Measurements from ENCODE around the gene PLXNB3. TPM values are rescaled to one million over a fixed set of nuclear protein-coding genes. Genes with fewer than 3 reads are reported as not detected.

Gene PLXNB3
- total and polyA plus RNA-seq, 2 of the 13 experiments (the other 11 are each of a cell fraction or from before 2014, with no cell fraction given), result 3.0 to 6.9 TPM

DNA sequence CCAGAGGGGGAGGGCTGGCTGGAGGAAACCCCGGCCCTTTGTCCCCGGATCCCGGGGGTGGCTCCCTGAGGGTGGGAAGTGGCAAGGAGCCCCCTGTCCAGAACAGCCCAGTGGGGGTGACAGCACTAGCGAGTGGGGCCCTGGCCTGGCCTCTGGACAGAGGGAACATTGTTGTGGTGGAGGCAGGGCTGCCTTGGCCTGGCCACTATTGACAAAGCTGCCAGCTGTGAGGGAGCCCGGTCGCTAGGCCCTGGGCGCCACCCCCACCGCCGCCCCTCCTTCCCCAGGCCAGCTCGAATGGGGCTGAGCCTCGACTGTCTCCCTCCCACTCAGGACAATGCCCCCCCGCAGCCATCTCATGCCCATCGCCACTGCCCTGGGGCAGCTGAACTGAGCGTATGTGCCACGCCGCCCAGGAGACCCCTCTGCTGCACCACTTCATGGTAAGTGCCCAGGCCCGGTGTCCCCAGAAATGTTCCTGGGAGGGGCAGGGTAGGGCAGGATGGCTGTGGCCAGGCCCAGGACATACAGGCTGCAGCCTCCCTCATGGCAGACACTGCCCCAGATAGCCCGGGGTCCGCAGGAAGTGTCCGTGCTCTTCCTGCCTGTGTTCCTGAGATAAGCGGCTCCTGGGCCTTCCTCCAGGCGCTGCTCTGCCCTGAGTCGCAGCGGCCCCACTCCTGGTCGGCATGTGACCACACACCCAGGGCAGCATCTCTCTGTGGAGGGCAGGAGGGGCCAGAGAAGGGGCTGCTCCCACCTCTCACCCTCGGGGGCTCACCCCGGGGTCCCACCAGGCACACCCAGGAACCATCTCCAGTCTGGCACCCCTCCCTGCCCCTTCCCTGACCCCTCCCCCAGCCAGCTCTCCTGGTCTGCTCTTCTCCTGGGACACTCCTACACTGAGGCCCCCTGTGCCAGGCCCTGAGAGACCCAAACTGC is 1.4 kb downstream of the PLXNB3 start:
- in situ Hi-C loops (cut with HindIII; ENCODE audit: extremely low pct_ligation_motif_present, low pct_unique_long_range_greater_than_20kb), result no loop called here
- H3K4me1 ChIP-seq (ENCODE audit: insufficient read depth, low read length), result peaks cover 37% of the 10 kb centered on the region
- H4K20me1 ChIP-seq (ENCODE audit: insufficient read depth, low read length), result no peaks in the 10 kb centered on the region
- peak overlapping the region; percentile 45 to 66 (median 53); a peak in 5 of 6 replicates for H3K4me3 ChIP-seq (replicated peaks in 1 of 3; ENCODE audit: insufficient read depth in 1 of 3, low read depth in 2 of 3, low read length in 3 of 3)
- H3K4me2 ChIP-seq (ENCODE audit: low read depth, low read length), result peak overlapping the region; percentile 78
- CTCF ChIA-PET (ENCODE audit: low intra/inter-chr PET ratio, low total read pairs), result no interaction called here
- no TSS peak for BruUV-seq (replicated peaks)
- ATAC-seq, result peak; percentile 52
- peak; percentile 33 for DNase-seq (ENCODE audit: low spot score)
- intact Hi-C loops (cut with micrococcal nuclease; ENCODE audit: unreplicated experiment), result loop anchor here (2.0 to 10.0 kb wide), 2 partner anchors 17 to 179 kb away; partner anchors contain the start of gene RENBP
- no CpG with 5 or more reads among the region's 27 CpGs for WGBS (ENCODE audit: low lambda C conversion rate)
- H3K27me3 ChIP-seq (ENCODE audit: control insufficient read depth in 1 of 2, insufficient read depth in 2 of 2, low read length in 2 of 2), result no peaks in the 10 kb centered on the region
- no peaks in the 10 kb centered on the region for H3K9me3 ChIP-seq (ENCODE audit: low read length)
- peak overlapping the region; percentile 13 for H3K27ac ChIP-seq (ENCODE audit: extremely low read length, insufficient read depth, low read length)
- H3K36me3 ChIP-seq (replicated peaks in 1 of 2; ENCODE audit: control insufficient read depth in 1 of 2, insufficient read depth in 2 of 2, low read length in 2 of 2), result no peaks in the 10 kb centered on the region
- POLR2A ChIA-PET, result interaction anchor here (0.8 to 2.5 kb wide), 8 partner anchors 29 to 201 kb away, joined by 3 to 12 read pairs (median 4); partner anchors contain the start of genes IDH3G, SLC6A8 and SSR4
- H3K79me2 ChIP-seq (ENCODE audit: insufficient read depth, low read length), result no peaks in the 10 kb centered on the region
- FAIRE-seq, result no peak
- peak overlapping the region; percentile 54 for H3K9ac ChIP-seq (ENCODE audit: insufficient read depth, low read depth, low read length)
- no peak overlapping the region for H2AFZ ChIP-seq (ENCODE audit: low read length)
- TF ChIP-seq ELF1 (CRISPR knock-in tag; IDR thresholded peaks at IDR 0.05), result no peak
- TF ChIP-seq TAF1 (CRISPR knock-in tag; IDR thresholded peaks at IDR 0.05), result 0 out of 2 replicates have a peak, but pooled peaks have one; percentile 6
- TF ChIP-seq, protein P1, sequence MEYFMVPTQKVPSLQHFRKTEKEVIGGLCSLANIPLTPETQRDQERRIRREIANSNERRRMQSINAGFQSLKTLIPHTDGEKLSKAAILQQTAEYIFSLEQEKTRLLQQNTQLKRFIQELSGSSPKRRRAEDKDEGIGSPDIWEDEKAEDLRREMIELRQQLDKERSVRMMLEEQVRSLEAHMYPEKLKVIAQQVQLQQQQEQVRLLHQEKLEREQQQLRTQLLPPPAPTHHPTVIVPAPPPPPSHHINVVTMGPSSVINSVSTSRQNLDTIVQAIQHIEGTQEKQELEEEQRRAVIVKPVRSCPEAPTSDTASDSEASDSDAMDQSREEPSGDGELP (IDR thresholded peaks at IDR 0.05; ENCODE audit: borderline replicate concordance, low read depth), result peak; percentile 95
- no peak for TF ChIP-seq ZBTB42 (CRISPR knock-in tag; IDR thresholded peaks at IDR 0.05)
- peak; percentile 60 for TF ChIP-seq RBFOX2 (IDR thresholded peaks at IDR 0.05; ENCODE audit: low read depth, low read length)
- TF ChIP-seq ZNF687 (CRISPR knock-in tag; IDR thresholded peaks at IDR 0.05), result peak; percentile 52
- TF ChIP-seq, protein P2, sequence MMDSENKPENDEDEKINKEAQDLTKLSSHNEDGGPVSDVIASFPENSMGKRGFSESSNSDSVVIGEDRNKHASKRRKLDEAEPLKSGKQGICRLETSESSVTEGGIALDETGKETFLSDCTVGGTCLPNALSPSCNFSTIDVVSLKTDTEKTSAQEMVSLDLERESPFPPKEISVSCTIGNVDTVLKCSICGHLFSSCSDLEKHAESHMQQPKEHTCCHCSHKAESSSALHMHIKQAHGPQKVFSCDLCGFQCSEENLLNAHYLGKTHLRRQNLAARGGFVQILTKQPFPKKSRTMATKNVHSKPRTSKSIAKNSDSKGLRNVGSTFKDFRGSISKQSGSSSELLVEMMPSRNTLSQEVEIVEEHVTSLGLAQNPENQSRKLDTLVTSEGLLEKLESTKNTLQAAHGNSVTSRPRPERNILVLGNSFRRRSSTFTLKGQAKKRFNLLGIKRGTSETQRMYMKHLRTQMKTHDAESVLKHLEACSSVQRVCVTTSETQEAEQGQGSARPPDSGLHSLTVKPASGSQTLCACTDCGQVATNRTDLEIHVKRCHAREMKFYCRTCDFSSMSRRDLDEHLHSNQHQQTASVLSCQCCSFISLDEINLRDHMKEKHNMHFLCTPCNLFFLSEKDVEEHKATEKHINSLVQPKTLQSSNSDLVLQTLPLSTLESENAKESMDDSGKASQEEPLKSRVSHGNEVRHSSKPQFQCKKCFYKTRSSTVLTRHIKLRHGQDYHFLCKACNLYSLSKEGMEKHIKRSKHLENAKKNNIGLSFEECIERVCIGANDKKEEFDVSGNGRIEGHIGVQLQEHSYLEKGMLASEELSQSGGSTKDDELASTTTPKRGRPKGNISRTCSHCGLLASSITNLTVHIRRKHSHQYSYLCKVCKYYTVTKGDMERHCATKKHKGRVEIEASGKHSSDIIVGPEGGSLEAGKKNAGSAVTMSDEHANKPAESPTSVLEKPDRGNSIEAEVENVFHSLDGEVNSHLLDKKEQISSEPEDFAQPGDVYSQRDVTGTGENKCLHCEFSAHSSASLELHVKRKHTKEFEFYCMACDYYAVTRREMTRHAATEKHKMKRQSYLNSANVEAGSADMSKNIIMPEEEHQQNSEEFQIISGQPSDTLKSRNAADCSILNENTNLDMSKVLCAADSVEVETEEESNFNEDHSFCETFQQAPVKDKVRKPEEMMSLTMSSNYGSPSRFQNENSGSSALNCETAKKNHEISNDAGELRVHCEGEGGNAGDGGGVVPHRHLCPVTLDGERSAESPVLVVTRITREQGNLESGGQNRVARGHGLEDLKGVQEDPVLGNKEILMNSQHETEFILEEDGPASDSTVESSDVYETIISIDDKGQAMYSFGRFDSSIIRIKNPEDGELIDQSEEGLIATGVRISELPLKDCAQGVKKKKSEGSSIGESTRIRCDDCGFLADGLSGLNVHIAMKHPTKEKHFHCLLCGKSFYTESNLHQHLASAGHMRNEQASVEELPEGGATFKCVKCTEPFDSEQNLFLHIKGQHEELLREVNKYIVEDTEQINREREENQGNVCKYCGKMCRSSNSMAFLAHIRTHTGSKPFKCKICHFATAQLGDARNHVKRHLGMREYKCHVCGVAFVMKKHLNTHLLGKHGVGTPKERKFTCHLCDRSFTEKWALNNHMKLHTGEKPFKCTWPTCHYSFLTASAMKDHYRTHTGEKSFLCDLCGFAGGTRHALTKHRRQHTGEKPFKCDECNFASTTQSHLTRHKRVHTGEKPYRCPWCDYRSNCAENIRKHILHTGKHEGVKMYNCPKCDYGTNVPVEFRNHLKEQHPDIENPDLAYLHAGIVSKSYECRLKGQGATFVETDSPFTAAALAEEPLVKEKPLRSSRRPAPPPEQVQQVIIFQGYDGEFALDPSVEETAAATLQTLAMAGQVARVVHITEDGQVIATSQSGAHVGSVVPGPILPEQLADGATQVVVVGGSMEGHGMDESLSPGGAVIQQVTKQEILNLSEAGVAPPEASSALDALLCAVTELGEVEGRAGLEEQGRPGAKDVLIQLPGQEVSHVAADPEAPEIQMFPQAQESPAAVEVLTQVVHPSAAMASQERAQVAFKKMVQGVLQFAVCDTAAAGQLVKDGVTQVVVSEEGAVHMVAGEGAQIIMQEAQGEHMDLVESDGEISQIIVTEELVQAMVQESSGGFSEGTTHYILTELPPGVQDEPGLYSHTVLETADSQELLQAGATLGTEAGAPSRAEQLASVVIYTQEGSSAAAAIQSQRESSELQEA (CRISPR knock-in tag; IDR thresholded peaks at IDR 0.05; ENCODE audit: not compliant biosample characterization), result no peak
- TF ChIP-seq THYN1 (CRISPR knock-in tag; IDR thresholded peaks at IDR 0.05; ENCODE audit: borderline replicate concordance, low read depth), result no peak
- peak; percentile 29; the same call in 1 of the 2 replicates for TF ChIP-seq ZFY (CRISPR knock-in tag; IDR thresholded peaks at IDR 0.05)

Measured in HepG2 (cell line).